GM23338 (cell line): Measurements from ENCODE around the gene ZCCHC8. TPM values are rescaled to one million over a fixed set of nuclear protein-coding genes. Genes with fewer than 3 reads are reported as not detected.

Experiments
- CREB1 ChIP-seq: fragments of 250-450 bp; sonication (Bioruptor Pico); IDR thresholded peaks from 2 replicates; pipeline ENCODE4 v1.5.0; 2020; ENCODE audit warnings: low read depth, mild to moderate bottlenecking, moderate library complexity
- EZH2 ChIP-seq: fragments of 200-600 bp; sonication (generic); IDR thresholded peaks from one replicate; pipeline ENCODE4 v1.8.0; 2017; ENCODE audit warnings: antibody characterized with exemption, mild to moderate bottlenecking, low read depth; ENCODE audit not compliant: unreplicated experiment
- EZH2phosphoT487 ChIP-seq: fragments of 200-600 bp; sonication (generic); IDR thresholded peaks from one replicate; pipeline ENCODE4 v1.8.1; 2018; ENCODE audit warnings: antibody characterized with exemption; ENCODE audit not compliant: unreplicated experiment
- JUNB ChIP-seq: IDR thresholded peaks from one replicate; pipeline ENCODE4 v1.6.1; 2016; ENCODE audit warnings: antibody characterized with exemption; ENCODE audit not compliant: unreplicated experiment
- POLR2AphosphoS5 ChIP-seq: IDR thresholded peaks from 2 replicates; pipeline ENCODE4 v1.6.1; 2016; ENCODE audit warnings: antibody characterized with exemption, low read depth
- ZNF114 ChIP-seq: fragments of 250-450 bp; sonication (Bioruptor Pico); IDR thresholded peaks from 2 replicates; pipeline ENCODE4 v1.5.0; 2020; ENCODE audit warnings: mild to moderate bottlenecking, moderate library complexity
- ZNF331 ChIP-seq: fragments of 250-450 bp; sonication (Bioruptor Pico); IDR thresholded peaks from 2 replicates; pipeline ENCODE4 v1.5.0; 2020; ENCODE audit warnings: low read depth, mild to moderate bottlenecking, moderate library complexity
- polyA plus RNA-seq: library from polyadenylated mRNA; unstranded; fragments of >200 nt; fragmentation: Nextera tagmentation; extraction: Ambion mirVana; gene quantifications from 2 replicates; pipeline ENCODE4 v1.2.1, GENCODE V29; 2016
- total RNA-seq: library from RNA; depleted of rRNA; stranded (reverse); fragments of >200 nt; shearing (Covaris generic); gene quantifications from 2 replicates; pipeline ENCODE4 v1.2.3, GENCODE V29; 2014
- TF ChIP-seq, protein P1 (sequence below): fragments of 250-450 bp; sonication (Bioruptor Pico); IDR thresholded peaks from 2 replicates; pipeline ENCODE4 v1.5.0; 2020; ENCODE audit warnings: mild to moderate bottlenecking, moderate library complexity
- TF ChIP-seq, protein P2 (sequence below): IDR thresholded peaks from one replicate; pipeline ENCODE4 v1.6.1; 2018; ENCODE audit warnings: antibody characterized with exemption; ENCODE audit not compliant: unreplicated experiment
- TF ChIP-seq, protein P3 (sequence below), 2 experiments: fragments of 200-600 bp in 1 of 2; sonication (generic) in 1 of 2; conservative IDR thresholded peaks; 2 replicates each; pipeline versions ENCODE4 v1.5.1 to v1.6.1; 2016 to 2017; ENCODE audit warnings: antibody characterized with exemption in 2 of 2, low read depth in 2 of 2, mild to moderate bottlenecking in 2 of 2, moderate library complexity in 1 of 2

ZCCHC8 gene
- total and polyA plus RNA-seq, 2 experiments from 2014 or later: 23.9 to 39.0 TPM

DNA sequence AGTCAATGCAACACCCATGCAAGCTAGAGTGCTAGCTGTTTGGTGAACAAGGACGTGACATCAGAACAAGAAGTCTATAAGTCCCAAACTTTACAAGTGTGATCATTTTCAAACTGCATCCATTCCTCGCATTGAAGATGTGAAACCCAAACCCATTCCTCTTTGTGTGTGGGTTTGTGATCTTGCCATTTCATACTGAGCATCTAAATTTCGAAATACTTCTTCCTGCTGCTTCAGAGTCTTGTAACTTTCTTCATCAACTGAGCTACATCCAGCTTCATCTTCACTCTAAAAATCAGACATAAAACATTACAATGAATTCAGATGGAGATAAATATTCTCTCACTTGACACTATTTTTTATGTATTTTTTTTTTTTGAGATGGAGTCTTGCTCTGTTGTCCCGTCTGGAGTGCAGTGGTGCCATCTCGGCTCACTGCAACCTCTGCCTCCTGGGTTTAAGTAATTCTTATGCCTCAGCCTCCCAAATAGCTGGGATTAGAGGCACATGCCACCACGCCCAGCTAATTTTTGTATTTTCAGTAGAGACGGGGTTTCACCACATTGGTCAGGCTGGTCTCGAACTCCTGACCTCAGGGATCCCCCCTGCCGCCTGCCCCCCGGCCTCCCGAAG, 4.8 kb upstream of the ZCCHC8 start (continued):
- TF ChIP-seq, protein P1, sequence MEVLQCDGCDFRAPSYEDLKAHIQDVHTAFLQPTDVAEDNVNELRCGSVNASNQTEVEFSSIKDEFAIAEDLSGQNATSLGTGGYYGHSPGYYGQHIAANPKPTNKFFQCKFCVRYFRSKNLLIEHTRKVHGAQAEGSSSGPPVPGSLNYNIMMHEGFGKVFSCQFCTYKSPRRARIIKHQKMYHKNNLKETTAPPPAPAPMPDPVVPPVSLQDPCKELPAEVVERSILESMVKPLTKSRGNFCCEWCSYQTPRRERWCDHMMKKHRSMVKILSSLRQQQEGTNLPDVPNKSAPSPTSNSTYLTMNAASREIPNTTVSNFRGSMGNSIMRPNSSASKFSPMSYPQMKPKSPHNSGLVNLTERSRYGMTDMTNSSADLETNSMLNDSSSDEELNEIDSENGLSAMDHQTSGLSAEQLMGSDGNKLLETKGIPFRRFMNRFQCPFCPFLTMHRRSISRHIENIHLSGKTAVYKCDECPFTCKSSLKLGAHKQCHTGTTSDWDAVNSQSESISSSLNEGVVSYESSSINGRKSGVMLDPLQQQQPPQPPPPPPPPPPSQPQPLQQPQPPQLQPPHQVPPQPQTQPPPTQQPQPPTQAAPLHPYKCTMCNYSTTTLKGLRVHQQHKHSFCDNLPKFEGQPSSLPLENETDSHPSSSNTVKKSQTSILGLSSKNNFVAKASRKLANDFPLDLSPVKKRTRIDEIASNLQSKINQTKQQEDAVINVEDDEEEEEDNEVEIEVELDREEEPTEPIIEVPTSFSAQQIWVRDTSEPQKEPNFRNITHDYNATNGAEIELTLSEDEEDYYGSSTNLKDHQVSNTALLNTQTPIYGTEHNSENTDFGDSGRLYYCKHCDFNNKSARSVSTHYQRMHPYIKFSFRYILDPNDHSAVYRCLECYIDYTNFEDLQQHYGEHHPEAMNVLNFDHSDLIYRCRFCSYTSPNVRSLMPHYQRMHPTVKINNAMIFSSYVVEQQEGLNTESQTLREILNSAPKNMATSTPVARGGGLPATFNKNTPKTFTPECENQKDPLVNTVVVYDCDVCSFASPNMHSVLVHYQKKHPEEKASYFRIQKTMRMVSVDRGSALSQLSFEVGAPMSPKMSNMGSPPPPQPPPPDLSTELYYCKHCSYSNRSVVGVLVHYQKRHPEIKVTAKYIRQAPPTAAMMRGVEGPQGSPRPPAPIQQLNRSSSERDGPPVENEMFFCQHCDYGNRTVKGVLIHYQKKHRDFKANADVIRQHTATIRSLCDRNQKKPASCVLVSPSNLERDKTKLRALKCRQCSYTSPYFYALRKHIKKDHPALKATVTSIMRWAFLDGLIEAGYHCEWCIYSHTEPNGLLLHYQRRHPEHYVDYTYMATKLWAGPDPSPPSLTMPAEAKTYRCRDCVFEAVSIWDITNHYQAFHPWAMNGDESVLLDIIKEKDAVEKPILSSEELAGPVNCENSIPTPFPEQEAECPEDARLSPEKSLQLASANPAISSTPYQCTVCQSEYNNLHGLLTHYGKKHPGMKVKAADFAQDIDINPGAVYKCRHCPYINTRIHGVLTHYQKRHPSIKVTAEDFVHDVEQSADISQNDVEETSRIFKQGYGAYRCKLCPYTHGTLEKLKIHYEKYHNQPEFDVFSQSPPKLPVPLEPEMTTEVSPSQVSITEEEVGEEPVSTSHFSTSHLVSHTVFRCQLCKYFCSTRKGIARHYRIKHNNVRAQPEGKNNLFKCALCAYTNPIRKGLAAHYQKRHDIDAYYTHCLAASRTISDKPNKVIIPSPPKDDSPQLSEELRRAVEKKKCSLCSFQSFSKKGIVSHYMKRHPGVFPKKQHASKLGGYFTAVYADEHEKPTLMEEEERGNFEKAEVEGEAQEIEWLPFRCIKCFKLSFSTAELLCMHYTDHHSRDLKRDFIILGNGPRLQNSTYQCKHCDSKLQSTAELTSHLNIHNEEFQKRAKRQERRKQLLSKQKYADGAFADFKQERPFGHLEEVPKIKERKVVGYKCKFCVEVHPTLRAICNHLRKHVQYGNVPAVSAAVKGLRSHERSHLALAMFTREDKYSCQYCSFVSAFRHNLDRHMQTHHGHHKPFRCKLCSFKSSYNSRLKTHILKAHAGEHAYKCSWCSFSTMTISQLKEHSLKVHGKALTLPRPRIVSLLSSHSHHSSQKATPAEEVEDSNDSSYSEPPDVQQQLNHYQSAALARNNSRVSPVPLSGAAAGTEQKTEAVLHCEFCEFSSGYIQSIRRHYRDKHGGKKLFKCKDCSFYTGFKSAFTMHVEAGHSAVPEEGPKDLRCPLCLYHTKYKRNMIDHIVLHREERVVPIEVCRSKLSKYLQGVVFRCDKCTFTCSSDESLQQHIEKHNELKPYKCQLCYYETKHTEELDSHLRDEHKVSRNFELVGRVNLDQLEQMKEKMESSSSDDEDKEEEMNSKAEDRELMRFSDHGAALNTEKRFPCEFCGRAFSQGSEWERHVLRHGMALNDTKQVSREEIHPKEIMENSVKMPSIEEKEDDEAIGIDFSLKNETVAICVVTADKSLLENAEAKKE: no peak
- no peak for TF ChIP-seq CREB1
- no peak for TF ChIP-seq EZH2
- no peak for TF ChIP-seq JUNB
- no peak for TF ChIP-seq ZNF114
- TF ChIP-seq POLR2AphosphoS5: no peak
- TF ChIP-seq, protein P2, sequence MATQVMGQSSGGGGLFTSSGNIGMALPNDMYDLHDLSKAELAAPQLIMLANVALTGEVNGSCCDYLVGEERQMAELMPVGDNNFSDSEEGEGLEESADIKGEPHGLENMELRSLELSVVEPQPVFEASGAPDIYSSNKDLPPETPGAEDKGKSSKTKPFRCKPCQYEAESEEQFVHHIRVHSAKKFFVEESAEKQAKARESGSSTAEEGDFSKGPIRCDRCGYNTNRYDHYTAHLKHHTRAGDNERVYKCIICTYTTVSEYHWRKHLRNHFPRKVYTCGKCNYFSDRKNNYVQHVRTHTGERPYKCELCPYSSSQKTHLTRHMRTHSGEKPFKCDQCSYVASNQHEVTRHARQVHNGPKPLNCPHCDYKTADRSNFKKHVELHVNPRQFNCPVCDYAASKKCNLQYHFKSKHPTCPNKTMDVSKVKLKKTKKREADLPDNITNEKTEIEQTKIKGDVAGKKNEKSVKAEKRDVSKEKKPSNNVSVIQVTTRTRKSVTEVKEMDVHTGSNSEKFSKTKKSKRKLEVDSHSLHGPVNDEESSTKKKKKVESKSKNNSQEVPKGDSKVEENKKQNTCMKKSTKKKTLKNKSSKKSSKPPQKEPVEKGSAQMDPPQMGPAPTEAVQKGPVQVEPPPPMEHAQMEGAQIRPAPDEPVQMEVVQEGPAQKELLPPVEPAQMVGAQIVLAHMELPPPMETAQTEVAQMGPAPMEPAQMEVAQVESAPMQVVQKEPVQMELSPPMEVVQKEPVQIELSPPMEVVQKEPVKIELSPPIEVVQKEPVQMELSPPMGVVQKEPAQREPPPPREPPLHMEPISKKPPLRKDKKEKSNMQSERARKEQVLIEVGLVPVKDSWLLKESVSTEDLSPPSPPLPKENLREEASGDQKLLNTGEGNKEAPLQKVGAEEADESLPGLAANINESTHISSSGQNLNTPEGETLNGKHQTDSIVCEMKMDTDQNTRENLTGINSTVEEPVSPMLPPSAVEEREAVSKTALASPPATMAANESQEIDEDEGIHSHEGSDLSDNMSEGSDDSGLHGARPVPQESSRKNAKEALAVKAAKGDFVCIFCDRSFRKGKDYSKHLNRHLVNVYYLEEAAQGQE: no peak
- TF ChIP-seq, protein P3, sequence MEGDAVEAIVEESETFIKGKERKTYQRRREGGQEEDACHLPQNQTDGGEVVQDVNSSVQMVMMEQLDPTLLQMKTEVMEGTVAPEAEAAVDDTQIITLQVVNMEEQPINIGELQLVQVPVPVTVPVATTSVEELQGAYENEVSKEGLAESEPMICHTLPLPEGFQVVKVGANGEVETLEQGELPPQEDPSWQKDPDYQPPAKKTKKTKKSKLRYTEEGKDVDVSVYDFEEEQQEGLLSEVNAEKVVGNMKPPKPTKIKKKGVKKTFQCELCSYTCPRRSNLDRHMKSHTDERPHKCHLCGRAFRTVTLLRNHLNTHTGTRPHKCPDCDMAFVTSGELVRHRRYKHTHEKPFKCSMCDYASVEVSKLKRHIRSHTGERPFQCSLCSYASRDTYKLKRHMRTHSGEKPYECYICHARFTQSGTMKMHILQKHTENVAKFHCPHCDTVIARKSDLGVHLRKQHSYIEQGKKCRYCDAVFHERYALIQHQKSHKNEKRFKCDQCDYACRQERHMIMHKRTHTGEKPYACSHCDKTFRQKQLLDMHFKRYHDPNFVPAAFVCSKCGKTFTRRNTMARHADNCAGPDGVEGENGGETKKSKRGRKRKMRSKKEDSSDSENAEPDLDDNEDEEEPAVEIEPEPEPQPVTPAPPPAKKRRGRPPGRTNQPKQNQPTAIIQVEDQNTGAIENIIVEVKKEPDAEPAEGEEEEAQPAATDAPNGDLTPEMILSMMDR (conservative IDR thresholded peaks at IDR 0.05; ENCODE audit: low read depth in 2 of 2): no peak
- no peak for TF ChIP-seq EZH2phosphoT487
- TF ChIP-seq ZNF331: no peak
